ENCODE measurements around the gene ECE1. TPM values are rescaled to one million over a fixed set of nuclear protein-coding genes. Genes with fewer than 3 reads are reported as not detected.
A peak's percentile ranks its signal among the peaks of the same experiment; 100 is the strongest.

The ECE1 gene
- total and polyA plus RNA-seq, 9 of the 15 experiments (the other 6 are each of a cell fraction or from before 2014, with no cell fraction given): 0.56 to 34.8 (median 11.0) TPM

DNA sequence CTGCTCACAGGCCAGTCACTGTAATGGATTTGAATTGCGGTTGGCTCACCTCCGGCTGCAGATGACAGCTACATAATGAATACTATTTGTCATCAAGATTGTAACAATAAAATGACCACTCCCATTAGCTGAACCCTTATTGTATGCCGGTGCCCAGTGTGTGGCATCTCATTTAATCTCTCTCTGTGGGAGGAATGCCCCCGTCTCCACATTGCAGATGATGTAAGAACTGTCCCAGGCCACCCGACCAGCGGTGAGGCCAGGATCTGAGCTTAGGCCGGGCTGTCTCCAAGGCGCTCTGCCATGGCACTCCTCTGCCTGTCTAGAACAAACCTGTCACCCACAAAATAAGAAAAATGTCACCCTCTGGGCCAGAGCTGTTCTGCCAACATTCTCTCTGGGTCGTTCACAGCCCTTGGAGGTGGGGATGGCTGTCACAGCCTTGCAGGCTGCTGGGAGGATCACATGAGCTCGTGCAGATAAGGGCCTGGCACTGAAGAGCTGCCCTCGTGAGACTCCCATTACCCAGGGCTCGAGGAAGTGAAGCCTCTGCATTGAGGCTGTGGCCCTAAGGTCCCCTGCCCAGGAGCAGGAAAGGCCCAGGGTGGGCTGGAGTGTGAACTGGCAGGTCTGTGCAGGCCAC lies 52.7 kb downstream of the ECE1 start:
- Histone ChIP-seq H3K4me3 (no peak overlapping the region), H3K79me2 (ENCODE audit: control insufficient read depth, insufficient read depth, low read length) (no peaks in the 10 kb centered on the region), H2AFZ (ENCODE audit: low read depth, low read length) (no peak overlapping the region), H3K9me1 (ENCODE audit: control insufficient read depth, insufficient read depth, low read length) (no peaks in the 10 kb centered on the region), H3K27me3 (ENCODE audit: control insufficient read depth in 2 of 2, insufficient read depth in 2 of 2, low read length in 2 of 2) (no peaks in the 10 kb centered on the region), H3K36me3 (ENCODE audit: control insufficient read depth, insufficient read depth, low read length) (0 out of 3 replicates have a peak, but pooled peaks cover 5% of the 10 kb centered on the region), H3K27ac (ENCODE audit: extremely low read depth, low read depth, low read length) (no peak overlapping the region), H3K4me1 (replicated peaks in 1 of 2; ENCODE audit: control insufficient read depth in 2 of 2, insufficient read depth in 2 of 2, low read length in 2 of 2) (no peaks in the 10 kb centered on the region), H4K20me1 (replicated peaks; ENCODE audit: control insufficient read depth, insufficient read depth, low read length) (no peaks in the 10 kb centered on the region), H3K9ac (ENCODE audit: insufficient read depth in 1 of 2, low read depth in 2 of 2, low read length in 2 of 2) (peak overlapping the region in 1 of 2 experiments; percentile 72; a peak in 2 of 4 replicates), H3K4me2 (ENCODE audit: insufficient read depth, low read length) (no peak overlapping the region), H3K9me3 (replicated peaks; ENCODE audit: control insufficient read depth, insufficient read depth, low read depth, low read length) (no peaks in the 10 kb centered on the region)
- ATAC-seq (no peak), FAIRE-seq (no peak), DNase-seq (ENCODE audit: extremely low read depth in 1 of 4, low spot score in 3 of 4) (no peak)
- TF ChIP-seq ADNP (tag; IDR thresholded peaks at IDR 0.05) (no peak), ZNF699 (CRISPR knock-in tag; IDR thresholded peaks at IDR 0.05; ENCODE audit: insufficient replicate concordance) (no peak), STAT5A (IDR thresholded peaks at IDR 0.05; ENCODE audit: borderline replicate concordance, low read length) (no peak), CBX2 (IDR thresholded peaks at IDR 0.05; ENCODE audit: insufficient read depth, low read length, poor library complexity, severe bottlenecking) (no peak), NUFIP1 (IDR thresholded peaks at IDR 0.05; ENCODE audit: partially characterized antibody) (no peak), BHLHE40 (IDR thresholded peaks at IDR 0.05; ENCODE audit: low read length) (no peak), SMAD3 (CRISPR knock-in tag; conservative IDR thresholded peaks at IDR 0.05) (no peak), TAL1 (IDR thresholded peaks at IDR 0.05) (no peak), ILK (tag; IDR thresholded peaks at IDR 0.05; ENCODE audit: borderline replicate concordance, low read depth) (no peak), CXXC5 (CRISPR knock-in tag; IDR thresholded peaks at IDR 0.05) (no peak), MAZ (CRISPR knock-in tag; conservative IDR thresholded peaks at IDR 0.05 in 1 of 2, IDR thresholded peaks at IDR 0.05 in 1 of 2) (no peak), MYC (IDR thresholded peaks at IDR 0.05; ENCODE audit: low read depth, low read length) (no peak), MYC (CRISPR knock-in tag; IDR thresholded peaks at IDR 0.05; ENCODE audit: borderline replicate concordance, low read depth) (no peak)
- TF ChIP-seq, protein P1, sequence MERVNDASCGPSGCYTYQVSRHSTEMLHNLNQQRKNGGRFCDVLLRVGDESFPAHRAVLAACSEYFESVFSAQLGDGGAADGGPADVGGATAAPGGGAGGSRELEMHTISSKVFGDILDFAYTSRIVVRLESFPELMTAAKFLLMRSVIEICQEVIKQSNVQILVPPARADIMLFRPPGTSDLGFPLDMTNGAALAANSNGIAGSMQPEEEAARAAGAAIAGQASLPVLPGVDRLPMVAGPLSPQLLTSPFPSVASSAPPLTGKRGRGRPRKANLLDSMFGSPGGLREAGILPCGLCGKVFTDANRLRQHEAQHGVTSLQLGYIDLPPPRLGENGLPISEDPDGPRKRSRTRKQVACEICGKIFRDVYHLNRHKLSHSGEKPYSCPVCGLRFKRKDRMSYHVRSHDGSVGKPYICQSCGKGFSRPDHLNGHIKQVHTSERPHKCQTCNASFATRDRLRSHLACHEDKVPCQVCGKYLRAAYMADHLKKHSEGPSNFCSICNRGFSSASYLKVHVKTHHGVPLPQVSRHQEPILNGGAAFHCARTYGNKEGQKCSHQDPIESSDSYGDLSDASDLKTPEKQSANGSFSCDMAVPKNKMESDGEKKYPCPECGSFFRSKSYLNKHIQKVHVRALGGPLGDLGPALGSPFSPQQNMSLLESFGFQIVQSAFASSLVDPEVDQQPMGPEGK (CRISPR knock-in tag; IDR thresholded peaks at IDR 0.05; ENCODE audit: borderline replicate concordance): no peak
- TF ChIP-seq, protein P2, sequence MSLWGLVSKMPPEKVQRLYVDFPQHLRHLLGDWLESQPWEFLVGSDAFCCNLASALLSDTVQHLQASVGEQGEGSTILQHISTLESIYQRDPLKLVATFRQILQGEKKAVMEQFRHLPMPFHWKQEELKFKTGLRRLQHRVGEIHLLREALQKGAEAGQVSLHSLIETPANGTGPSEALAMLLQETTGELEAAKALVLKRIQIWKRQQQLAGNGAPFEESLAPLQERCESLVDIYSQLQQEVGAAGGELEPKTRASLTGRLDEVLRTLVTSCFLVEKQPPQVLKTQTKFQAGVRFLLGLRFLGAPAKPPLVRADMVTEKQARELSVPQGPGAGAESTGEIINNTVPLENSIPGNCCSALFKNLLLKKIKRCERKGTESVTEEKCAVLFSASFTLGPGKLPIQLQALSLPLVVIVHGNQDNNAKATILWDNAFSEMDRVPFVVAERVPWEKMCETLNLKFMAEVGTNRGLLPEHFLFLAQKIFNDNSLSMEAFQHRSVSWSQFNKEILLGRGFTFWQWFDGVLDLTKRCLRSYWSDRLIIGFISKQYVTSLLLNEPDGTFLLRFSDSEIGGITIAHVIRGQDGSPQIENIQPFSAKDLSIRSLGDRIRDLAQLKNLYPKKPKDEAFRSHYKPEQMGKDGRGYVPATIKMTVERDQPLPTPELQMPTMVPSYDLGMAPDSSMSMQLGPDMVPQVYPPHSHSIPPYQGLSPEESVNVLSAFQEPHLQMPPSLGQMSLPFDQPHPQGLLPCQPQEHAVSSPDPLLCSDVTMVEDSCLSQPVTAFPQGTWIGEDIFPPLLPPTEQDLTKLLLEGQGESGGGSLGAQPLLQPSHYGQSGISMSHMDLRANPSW (CRISPR knock-in tag; IDR thresholded peaks at IDR 0.05): no peak
- TF ChIP-seq, protein P3, sequence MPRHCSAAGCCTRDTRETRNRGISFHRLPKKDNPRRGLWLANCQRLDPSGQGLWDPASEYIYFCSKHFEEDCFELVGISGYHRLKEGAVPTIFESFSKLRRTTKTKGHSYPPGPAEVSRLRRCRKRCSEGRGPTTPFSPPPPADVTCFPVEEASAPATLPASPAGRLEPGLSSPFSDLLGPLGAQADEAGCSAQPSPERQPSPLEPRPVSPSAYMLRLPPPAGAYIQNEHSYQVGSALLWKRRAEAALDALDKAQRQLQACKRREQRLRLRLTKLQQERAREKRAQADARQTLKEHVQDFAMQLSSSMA (CRISPR knock-in tag; IDR thresholded peaks at IDR 0.05): no peak
- BruUV-seq (replicated peaks): no TSS peak
- CTCF ChIA-PET (ENCODE audit: low intra/inter-chr PET ratio): no interaction called here
- in situ Hi-C loops (cut with MboI): no loop called here
- intact Hi-C loops (cut with micrococcal nuclease): loop anchor here (5.0 kb wide), 1 partner anchor 420 kb away; no protein-coding TSS in a partner anchor
- POLR2A ChIA-PET: interaction anchor here (0.6 to 0.7 kb wide), 2 partner anchors 73 to 729 kb away, joined by 3 to 4 read pairs; no protein-coding TSS in a partner anchor
- 63% methylated on average over 12 of the region's 12 CpGs for WGBS (ENCODE audit: insufficient coverage, low coverage, missing lambda C conversion rate)
